ENCODE results near the gene FKRP.

Gene FKRP

DNA sequence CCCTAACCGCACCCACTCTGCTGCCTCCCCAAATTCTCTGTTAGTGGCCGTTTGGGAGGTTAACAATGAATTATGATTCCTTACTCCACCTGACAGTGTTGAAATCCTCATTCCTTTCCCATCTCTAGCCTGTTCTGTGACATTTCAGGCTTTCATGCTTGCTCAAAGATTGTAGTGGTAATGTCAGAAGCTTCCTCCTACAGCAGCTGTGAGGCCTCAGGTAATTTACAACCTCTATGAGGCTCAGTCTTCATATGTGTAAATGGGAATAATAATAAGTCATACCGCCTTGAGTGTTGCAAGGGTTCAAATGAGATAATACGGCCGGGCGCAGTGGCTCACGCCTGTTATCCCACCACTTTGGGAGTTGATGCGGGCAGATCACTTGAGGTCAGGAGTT, 43.5 kb downstream of the FKRP start:
- TF ChIP-seq CTCF (IDR thresholded peaks at IDR 0.05; ENCODE audit: low read depth, low read length, poor library complexity, severe bottlenecking) (no peak), EZH2phosphoT487 (IDR thresholded peaks at IDR 0.05; ENCODE audit: borderline replicate concordance, low read length) (no peak)
- Histone ChIP-seq H3F3A (ENCODE audit: control insufficient read depth, insufficient read depth) (0 out of 2 replicates have a peak, but pooled peaks cover 2% of the 10 kb centered on the region), H3K4me3 (ENCODE audit: low read length) (no peak overlapping the region), H3K9me3 (ENCODE audit: control insufficient read depth, insufficient read depth, low read length) (no peaks in the 10 kb centered on the region; the same call in 1 of the 2 replicates), H3K36me3 (ENCODE audit: control insufficient read depth, low read length) (peaks cover 39% of the 10 kb centered on the region), H4K20me1 (ENCODE audit: control insufficient read depth, insufficient read depth, low read depth, low read length) (peaks cover 9% of the 10 kb centered on the region; the same call in 1 of the 2 replicates), H3K4me2 (ENCODE audit: low read length) (no peak overlapping the region), H3K4me1 (ENCODE audit: control insufficient read depth, low read length) (peaks cover 31% of the 10 kb centered on the region), H3K79me2 (ENCODE audit: control insufficient read depth, low read length) (peaks cover 40% of the 10 kb centered on the region), H3K27ac (ENCODE audit: low read depth, low read length) (no peak overlapping the region), H3K9me2 (replicated peaks; ENCODE audit: control insufficient read depth, low read length) (no peaks in the 10 kb centered on the region), H3K27me3 (ENCODE audit: control insufficient read depth, low read length) (peaks cover 8% of the 10 kb centered on the region)

GRCh38 chr19:46791944-46792343, 46.1 kb downstream of the FKRP start:
- Histone ChIP-seq H3K4me1 (ENCODE audit: control insufficient read depth, low read length) (peaks cover 15% of the 10 kb centered on the region), H4K20me1 (ENCODE audit: control insufficient read depth, insufficient read depth, low read depth, low read length) (no peaks in the 10 kb centered on the region), H3F3A (ENCODE audit: control insufficient read depth, insufficient read depth) (no peaks in the 10 kb centered on the region), H3K9me3 (ENCODE audit: control insufficient read depth, insufficient read depth, low read length) (no peaks in the 10 kb centered on the region; the same call in 1 of the 2 replicates), H3K4me3 (ENCODE audit: low read length) (no peak overlapping the region), H3K79me2 (ENCODE audit: control insufficient read depth, low read length) (peaks cover 14% of the 10 kb centered on the region), H3K36me3 (ENCODE audit: control insufficient read depth, low read length) (peaks cover 13% of the 10 kb centered on the region), H3K4me2 (ENCODE audit: low read length) (no peak overlapping the region), H3K27me3 (ENCODE audit: control insufficient read depth, low read length) (peaks cover 19% of the 10 kb centered on the region), H3K9me2 (replicated peaks; ENCODE audit: control insufficient read depth, low read length) (no peaks in the 10 kb centered on the region), H3K27ac (ENCODE audit: low read depth, low read length) (no peak overlapping the region)
- no peak for TF ChIP-seq EZH2phosphoT487 (IDR thresholded peaks at IDR 0.05; ENCODE audit: borderline replicate concordance, low read length)
- no peak for TF ChIP-seq CTCF (IDR thresholded peaks at IDR 0.05; ENCODE audit: low read depth, low read length, poor library complexity, severe bottlenecking)

GRCh38 chr19:46797881-46798280, 52.0 kb downstream of the FKRP start:
- Histone ChIP-seq H3F3A (ENCODE audit: control insufficient read depth, insufficient read depth) (no peaks in the 10 kb centered on the region), H3K4me2 (ENCODE audit: low read length) (no peak overlapping the region), H3K79me2 (ENCODE audit: control insufficient read depth, low read length) (no peaks in the 10 kb centered on the region), H4K20me1 (ENCODE audit: control insufficient read depth, insufficient read depth, low read depth, low read length) (no peaks in the 10 kb centered on the region), H3K4me1 (ENCODE audit: control insufficient read depth, low read length) (no peaks in the 10 kb centered on the region), H3K36me3 (ENCODE audit: control insufficient read depth, low read length) (no peaks in the 10 kb centered on the region), H3K27ac (ENCODE audit: low read depth, low read length) (no peak overlapping the region), H3K4me3 (ENCODE audit: low read length) (no peak overlapping the region), H3K9me2 (replicated peaks; ENCODE audit: control insufficient read depth, low read length) (no peaks in the 10 kb centered on the region), H3K9me3 (ENCODE audit: control insufficient read depth, insufficient read depth, low read length) (no peaks in the 10 kb centered on the region), H3K27me3 (ENCODE audit: control insufficient read depth, low read length) (peaks cover 11% of the 10 kb centered on the region)
- TF ChIP-seq EZH2phosphoT487 (IDR thresholded peaks at IDR 0.05; ENCODE audit: borderline replicate concordance, low read length) (no peak), CTCF (IDR thresholded peaks at IDR 0.05; ENCODE audit: low read depth, low read length, poor library complexity, severe bottlenecking) (no peak)
